Psoas muscle (tissue), 8 donors: ENCODE results near the gene ARV1. TPM values are rescaled to one million over a fixed set of nuclear protein-coding genes. Genes with fewer than 3 reads are reported as not detected.
A peak's percentile ranks its signal among the peaks of the same experiment; 100 is the strongest.

ENCODE experiments used
- ATAC-seq, 4 donors: fragments of 200-7000 bp; cut with Tn5 transposase; one replicate each; pipeline ENCODE4 v1.9.1; 2020; ENCODE audit warnings: moderate library complexity in 3 of 4, mild to moderate bottlenecking in 2 of 4
- DNase-seq, 2 donors: peaks; one replicate each; pipeline ENCODE4 v3.0.0-alpha.2; 2020
- H3K27ac ChIP-seq: fragments of 200-600 bp; one replicate; pipeline ENCODE4 v1.8.0; 2022
- H3K27me3 ChIP-seq, 3 donors: fragments of 200-600 bp in 1 of 3; one replicate each; pipeline versions ENCODE4 v1.6.1 to v1.8.0; 2013 to 2022; ENCODE audit warnings: low read length in 2 of 3, mild to moderate bottlenecking in 2 of 3, moderate library complexity in 1 of 3; ENCODE audit not compliant: insufficient read depth in 3 of 3
- H3K36me3 ChIP-seq, 2 donors: fragments of 200-600 bp in 1 of 2; one replicate each; pipeline versions ENCODE4 v1.6.1 to v1.8.0; 2013 to 2022; ENCODE audit warnings: low read depth in 1 of 2, mild to moderate bottlenecking in 1 of 2, moderate library complexity in 1 of 2; ENCODE audit not compliant: insufficient read depth in 1 of 2
- H3K4me1 ChIP-seq: fragments of 200-600 bp; one replicate; pipeline ENCODE4 v1.8.0; 2022
- H3K4me3 ChIP-seq: fragments of 200-600 bp; one replicate; pipeline ENCODE4 v1.8.0; 2022; ENCODE audit warnings: mild to moderate bottlenecking
- H3K9me3 ChIP-seq: fragments of 200-600 bp; one replicate; pipeline ENCODE4 v1.8.0; 2022
- CTCF ChIP-seq: fragments of 200-600 bp; IDR thresholded peaks from one replicate; pipeline ENCODE4 v1.8.0; 2022; ENCODE audit warnings: antibody characterized with exemption
- WGBS, 3 donors: extraction: QIAGEN DNeasy Blood & Tissue Kit; methylation state at CpG; one replicate each; pipeline versions ENCODE4 v1.1.6 to v1.1.7; 2013; 5-methylcytosine and 5-hydroxymethylcytosine counted together
- intact Hi-C, 2 donors: fragments of 100-400 bp; cut with DNase I; formaldehyde crosslinking; loops; one replicate each; pipeline versions ENCODE4 v1.11.0 to v1.14.2; 2022
- polyA plus RNA-seq, 3 donors: library from polyadenylated mRNA; stranded (reverse); fragments of 200-250 nt; gene quantifications; one replicate each; pipeline ENCODE4 v1.2.3, GENCODE V29; 2013
- total RNA-seq, 4 donors: library from RNA; stranded (reverse); fragmentation: NEBNext Ultra II Directional in 2 of 4; extraction: Animal tissue kit (Norgen Biotek cat#: 25700) in 2 of 4; gene quantifications; one replicate each; pipeline versions ENCODE4 v1.2.1 to v1.2.4, GENCODE V29; 2021 to 2023
- donor health status: healthy with polysubstance abuse.
- donor health status: DM: no; HTN: no; CAD: no; lungs with moderate emphysema.
- donor health status: Bipolar disorder and iron deficiency.
- donor health status: healthy.
- donor health status: DM: yes; HTN: yes; CAD: no.
- donor health status: DM: no; HTN: no; CAD: no.
- donor health status: DM: no; HTN: no; CAD: no.
- donor health status: DM: yes; HTN: yes; CAD: no.

Gene ARV1
- total and polyA plus RNA-seq, 7 donors = 7.9 to 22.5 (median 13.9) TPM

GRCh38 chr1:231040019-231040799 lies 61.3 kb downstream of the ARV1 start, which contains the start of gene FAM89A:
Gene FAM89A, minus strand, starts transcription at chr1:231040254. Its CDS starts 43 bp downstream, at chr1:231040211.
- 2% methylated on average over 27 to 78 of the region's 82 CpGs for WGBS, 3 donors
- Histone ChIP-seq H3K36me3 (no peaks in the 10 kb centered on the region), H3K27me3 (peaks cover 0 to 57% (median 21%) of the 10 kb centered on the region in 3 donors), H3K4me1 (no peaks in the 10 kb centered on the region), H3K9me3 (no peaks in the 10 kb centered on the region), H3K27ac (peak within 1 kb of the TSS; percentile 46), H3K4me3 (peak within 1 kb of the TSS; percentile 77)
- TF ChIP-seq CTCF = no peak
- ATAC-seq (peak; percentile 46 to 82 (median 72)), DNase-seq (peak; percentile 75 to 76)
- intact Hi-C loops = no loop called here

DNA sequence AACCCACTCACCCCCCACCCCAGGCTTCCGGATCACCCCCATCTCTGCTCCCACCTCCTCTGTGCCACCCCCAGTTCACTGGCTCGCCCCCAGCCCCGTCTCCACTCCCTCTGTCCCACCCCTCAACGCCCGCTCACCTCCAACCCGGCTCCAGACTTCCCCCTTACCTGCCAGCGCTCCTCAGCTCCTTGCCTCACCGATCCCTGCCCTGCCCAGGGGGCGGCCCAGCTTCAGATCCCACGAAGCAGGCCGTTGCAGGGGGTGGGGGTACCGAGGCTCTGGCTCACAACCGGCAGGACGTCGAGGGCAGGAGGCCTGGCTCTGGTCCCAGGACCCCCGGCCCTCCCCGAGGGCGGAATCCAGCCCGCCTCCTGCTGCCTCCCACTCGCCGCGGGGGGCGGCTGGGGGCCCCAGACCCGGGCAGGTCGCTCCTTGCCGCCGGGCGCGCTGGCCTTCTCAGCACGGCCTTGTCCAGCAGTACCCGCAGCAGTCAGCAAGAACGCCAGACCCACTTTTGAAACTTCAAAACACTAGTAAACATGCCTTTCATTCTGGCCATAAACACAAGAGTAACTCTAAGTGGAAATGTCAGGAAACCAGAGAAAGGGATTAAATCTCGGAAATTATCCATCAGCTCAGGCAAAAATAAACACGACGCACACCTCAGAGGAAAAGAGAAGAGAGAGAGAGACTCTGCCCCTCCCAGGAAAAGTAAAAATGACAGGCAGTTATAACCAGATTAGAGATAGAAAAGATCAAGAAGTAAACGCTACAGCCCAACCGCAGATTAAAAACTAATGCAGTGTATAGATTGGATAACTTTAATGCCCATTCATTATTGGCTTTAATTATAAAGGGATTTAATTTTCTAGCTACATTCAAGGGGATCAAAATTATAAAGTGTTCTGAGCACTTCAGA lies 62.2 kb downstream of the ARV1 start:
- Histone ChIP-seq H3K4me1 (no peaks in the 10 kb centered on the region), H3K4me3 (peak overlapping the region; percentile 77), H3K36me3 (no peaks in the 10 kb centered on the region), H3K9me3 (no peaks in the 10 kb centered on the region), H3K27ac (no peak overlapping the region), H3K27me3 (peaks cover 0 to 49% (median 20%) of the 10 kb centered on the region in 3 donors)
- DNase-seq = peak; percentile 22 to 54
- TF ChIP-seq CTCF = no peak
- ATAC-seq = peak in 1 of 4 donors; percentile 55
- intact Hi-C loops = no loop called here
- WGBS, 3 donors = 8 to 13% (median 10%) methylated on average over 35 to 37 of the region's 37 CpGs

DNA sequence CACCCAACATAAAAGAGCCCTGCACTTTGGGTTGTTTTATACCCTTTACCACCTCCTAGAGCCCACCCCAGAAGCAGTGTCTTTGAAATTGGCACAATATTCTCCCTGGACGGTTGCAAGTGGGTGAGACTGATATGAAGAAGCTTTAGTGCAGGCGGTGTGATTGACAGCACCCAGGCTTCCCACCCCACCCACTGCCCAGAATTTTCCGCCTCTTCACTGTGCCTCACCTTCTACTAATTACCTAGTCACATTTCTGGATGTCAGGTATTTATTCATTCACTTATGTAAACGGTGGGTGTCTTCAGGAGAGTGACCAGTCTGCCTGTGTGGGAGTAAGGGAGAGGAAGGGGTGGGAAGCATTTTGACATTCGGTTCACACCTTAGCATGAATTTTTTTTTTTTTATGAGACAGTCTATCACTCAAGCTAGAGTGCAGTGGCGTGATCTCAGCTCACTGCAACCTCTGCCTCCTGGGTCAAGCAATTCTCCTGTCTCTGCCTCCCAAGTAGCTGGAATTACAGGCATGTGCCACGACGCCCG lies 62.9 kb downstream of the ARV1 start:
- DNase-seq (no peak), ATAC-seq (no peak)
- peaks cover 0 to 46% (median 20%) of the 10 kb centered on the region in 3 donors for H3K27me3 ChIP-seq
- WGBS, 3 donors = 72 to 77% (median 72%) methylated on average over 9 of the region's 9 CpGs
- no peaks in the 10 kb centered on the region for H3K4me1 ChIP-seq
- no peaks in the 10 kb centered on the region for H3K36me3 ChIP-seq
- no peak for TF ChIP-seq CTCF
- no peak overlapping the region for H3K27ac ChIP-seq
- intact Hi-C loops = no loop called here
- H3K4me3 ChIP-seq = no peak overlapping the region
- H3K9me3 ChIP-seq = no peaks in the 10 kb centered on the region

GRCh38 chr1:231044588-231044987 lies 65.7 kb downstream of the ARV1 start:
- intact Hi-C loops = no loop called here
- WGBS, 3 donors = 87 to 96% (median 91%) methylated on average over 1 of the region's 1 CpG
- DNase-seq = no peak
- no peak overlapping the region for H3K4me3 ChIP-seq
- H3K9me3 ChIP-seq = no peaks in the 10 kb centered on the region
- no peaks in the 10 kb centered on the region for H3K4me1 ChIP-seq
- ATAC-seq = no peak
- no peaks in the 10 kb centered on the region for H3K36me3 ChIP-seq
- no peak for TF ChIP-seq CTCF
- H3K27ac ChIP-seq = no peak overlapping the region
- peaks cover 0 to 35% (median 5%) of the 10 kb centered on the region in 3 donors for H3K27me3 ChIP-seq
